Naive thymus-derived CD4-positive, alpha-beta T cell (primary cell): ENCODE results near the gene TMEM178B. TPM values are rescaled to one million over a fixed set of nuclear protein-coding genes. Genes with fewer than 3 reads are reported as not detected.

ENCODE experiments used
- ATAC-seq: fragments of 150-1000 bp; cut with Tn5 transposase; 2 replicates; pipeline ENCODE4 v1.10.0; 2021; ENCODE audit warnings: mild to moderate bottlenecking, moderate library complexity
- CTCF ChIA-PET: fragments of 350-600 bp; sonication (Branson Sonifier 250); formaldehyde crosslinking; loops from one replicate; lab custom pipeline; 2021; ENCODE audit warnings: antibody characterized with exemption; lab: Charles Lee
- POLR2A ChIA-PET: fragments of 350-600 bp; sonication (Branson Sonifier 250); formaldehyde crosslinking; loops from one replicate; lab custom pipeline; 2021; ENCODE audit warnings: antibody characterized with exemption, inconsistent platforms; lab: Charles Lee
- DNase-seq, 9 donors: peaks; one replicate each; pipeline versions ENCODE4 v3.0.0 to v3.0.0-alpha.2; 2020 to 2022; ENCODE audit warnings: mixed read lengths in 1 of 9
- H3K27ac ChIP-seq: one replicate; pipeline ENCODE4 v1.7.0; 2013; ENCODE audit warnings: mild to moderate bottlenecking, low read depth, low read length, moderate library complexity
- H3K27me3 ChIP-seq, 2 donors: one replicate each; pipeline ENCODE4 v1.7.0; 2013; ENCODE audit warnings: low read length in 2 of 2, mild to moderate bottlenecking in 2 of 2, moderate library complexity in 2 of 2; ENCODE audit not compliant: control insufficient read depth in 2 of 2, insufficient read depth in 2 of 2
- H3K36me3 ChIP-seq, 3 experiments: 1 replicate in 2 of 3; 2 replicates in 1 of 3; pipeline ENCODE4 v1.7.0; 2013; ENCODE audit warnings: low read length in 3 of 3, mild to moderate bottlenecking in 3 of 3, moderate library complexity in 1 of 3; ENCODE audit not compliant: insufficient read depth in 3 of 3, control insufficient read depth in 2 of 3
- H3K4me1 ChIP-seq, 2 donors: one replicate each; pipeline ENCODE4 v1.7.0; 2013; ENCODE audit warnings: low read length in 2 of 2, mild to moderate bottlenecking in 2 of 2, moderate library complexity in 1 of 2; ENCODE audit not compliant: control insufficient read depth in 2 of 2, insufficient read depth in 2 of 2
- H3K4me3 ChIP-seq: 2 replicates; pipeline ENCODE4 v1.7.0; 2013; ENCODE audit warnings: mild to moderate bottlenecking, low read length
- H3K9me3 ChIP-seq, 3 experiments: 1 replicate in 2 of 3; 2 replicates in 1 of 3; pipeline ENCODE4 v1.7.0; 2013; ENCODE audit warnings: low read length in 3 of 3; ENCODE audit not compliant: control insufficient read depth in 2 of 3
- H3K27ac Mint-ChIP-seq, 9 donors: one replicate each; pipeline ENCODE4 v1.8.0; 2020 to 2022; ENCODE audit warnings: mixed read lengths in 9 of 9, mild to moderate bottlenecking in 8 of 9, moderate library complexity in 5 of 9, inconsistent platforms in 2 of 9
- H3K27me3 Mint-ChIP-seq, 5 donors: one replicate each; pipeline ENCODE4 v1.8.0; 2021 to 2022; ENCODE audit warnings: mixed read lengths in 5 of 5, mild to moderate bottlenecking in 1 of 5
- H3K36me3 Mint-ChIP-seq, 5 donors: one replicate each; pipeline ENCODE4 v1.8.0; 2020 to 2022; ENCODE audit warnings: mixed read lengths in 5 of 5, mild to moderate bottlenecking in 3 of 5, inconsistent platforms in 1 of 5
- H3K4me1 Mint-ChIP-seq, 7 donors: one replicate each; pipeline ENCODE4 v1.8.0; 2020 to 2022; ENCODE audit warnings: mixed read lengths in 7 of 7, mild to moderate bottlenecking in 3 of 7, inconsistent platforms in 1 of 7
- H3K4me3 Mint-ChIP-seq, 10 donors: one replicate each; pipeline ENCODE4 v1.8.0; 2020 to 2022; ENCODE audit warnings: mild to moderate bottlenecking in 10 of 10, mixed read lengths in 10 of 10, moderate library complexity in 6 of 10, inconsistent platforms in 2 of 10
- H3K9me3 Mint-ChIP-seq, 11 donors: one replicate each; pipeline ENCODE4 v1.8.0; 2020 to 2022; ENCODE audit warnings: mixed read lengths in 11 of 11, mild to moderate bottlenecking in 4 of 11, inconsistent platforms in 1 of 11, moderate library complexity in 1 of 11
- intact Hi-C, 2 donors: fragments of 100-400 bp; cut with micrococcal nuclease; formaldehyde crosslinking; loops; one replicate each; pipeline ENCODE4 v1.15.1; 2023
- polyA plus RNA-seq, 2 donors: library from polyadenylated mRNA; unstranded; fragments of 300-500 nt; fragmentation: Illumina TruSeq; gene quantifications; one replicate each; pipeline ENCODE4 v1.2.3, GENCODE V29; 2021
- total RNA-seq, 6 experiments: library from RNA in 5 of 6; stranded (reverse) in 5 of 6; gene quantifications; 1 replicate in 5 of 6; 2 replicates in 1 of 6; pipeline ENCODE4 v1.2.3 and lab custom pipeline; 2021 to 2026

TMEM178B gene
- total and polyA plus RNA-seq, 7 experiments from 2014 or later = 0.05 to 3.0 (median 0.10) TPM; not detected in 4

- Histone ChIP-seq H3K27me3 (no peaks in the 10 kb centered on the region), H3K9me3 (no peaks in the 10 kb centered on the region), H3K27ac (no peak overlapping the region), H3K36me3 (no peaks in the 10 kb centered on the region), H3K4me3 (no peak overlapping the region), H3K4me1 (no peaks in the 10 kb centered on the region)
- H3K27ac Mint-ChIP-seq = no peak overlapping the region
- POLR2A ChIA-PET = no interaction called here
- CTCF ChIA-PET = interaction anchor here (0.8 kb wide), 1 partner anchor 29 kb away, joined by 4 read pairs; no protein-coding TSS in a partner anchor
- DNase-seq (no peak), ATAC-seq (no peak)
- peaks cover 0 to 20% (median 6%) of the 10 kb centered on the region in 11 donors for H3K9me3 Mint-ChIP-seq
- H3K4me3 Mint-ChIP-seq = no peak overlapping the region
- H3K36me3 Mint-ChIP-seq = no peaks in the 10 kb centered on the region
- H3K4me1 Mint-ChIP-seq = no peaks in the 10 kb centered on the region
- H3K27me3 Mint-ChIP-seq = peaks cover 21 to 56% (median 25%) of the 10 kb centered on the region in 5 donors
- intact Hi-C loops = no loop called here
These were observed 356.7 kb downstream of the TMEM178B start for GRCh38 chr7:141430455-141431139.

- Histone ChIP-seq H3K36me3 (no peaks in the 10 kb centered on the region), H3K4me3 (no peak overlapping the region), H3K27ac (no peak overlapping the region), H3K9me3 (no peaks in the 10 kb centered on the region), H3K27me3 (no peaks in the 10 kb centered on the region), H3K4me1 (no peaks in the 10 kb centered on the region)
- ChIA-PET CTCF (no interaction called here), POLR2A (no interaction called here)
- H3K4me1 Mint-ChIP-seq = no peaks in the 10 kb centered on the region
- no peaks in the 10 kb centered on the region for H3K36me3 Mint-ChIP-seq
- ATAC-seq = no peak
- intact Hi-C loops = no loop called here
- no peak overlapping the region for H3K27ac Mint-ChIP-seq
- no peak overlapping the region for H3K4me3 Mint-ChIP-seq
- H3K9me3 Mint-ChIP-seq = peaks cover 0 to 15% (median 5%) of the 10 kb centered on the region in 11 donors
- peaks cover 21 to 56% (median 24%) of the 10 kb centered on the region in 5 donors for H3K27me3 Mint-ChIP-seq
- DNase-seq = no peak
These were observed 357.2 kb downstream of the TMEM178B start for GRCh38 chr7:141431140-141431479.

- Mint-ChIP-seq H3K36me3 (no peaks in the 10 kb centered on the region), H3K4me3 (no peak overlapping the region), H3K9me3 (peaks cover 0 to 10% (median 4%) of the 10 kb centered on the region in 11 donors), H3K27ac (no peak overlapping the region), H3K4me1 (peaks cover 0 to 2% (median 0%) of the 10 kb centered on the region in 7 donors), H3K27me3 (peaks cover 20 to 54% (median 26%) of the 10 kb centered on the region in 5 donors)
- ATAC-seq (no peak), DNase-seq (no peak)
- ChIA-PET POLR2A (no interaction called here), CTCF (interaction anchor here (0.6 kb wide), 1 partner anchor 35 kb away, joined by 3 read pairs; no protein-coding TSS in a partner anchor)
- no peaks in the 10 kb centered on the region for H3K4me1 ChIP-seq
- intact Hi-C loops = no loop called here
- no peaks in the 10 kb centered on the region for H3K9me3 ChIP-seq
- H3K4me3 ChIP-seq = no peak overlapping the region
- H3K27me3 ChIP-seq = no peaks in the 10 kb centered on the region
- no peak overlapping the region for H3K27ac ChIP-seq
- H3K36me3 ChIP-seq = no peaks in the 10 kb centered on the region
These were observed 357.8 kb downstream of the TMEM178B start for GRCh38 chr7:141431711-141432110.

GRCh38 chr7:141433698-141434097 lies 359.8 kb downstream of the TMEM178B start:
- no peaks in the 10 kb centered on the region for H3K4me1 ChIP-seq
- H3K36me3 Mint-ChIP-seq = no peaks in the 10 kb centered on the region
- DNase-seq (no peak), ATAC-seq (no peak)
- no peaks in the 10 kb centered on the region for H3K9me3 ChIP-seq
- intact Hi-C loops = no loop called here
- CTCF ChIA-PET = no interaction called here
- no peak overlapping the region for H3K4me3 ChIP-seq
- H3K36me3 ChIP-seq = no peaks in the 10 kb centered on the region
- H3K4me3 Mint-ChIP-seq = no peak overlapping the region
- H3K27me3 Mint-ChIP-seq = peaks cover 20 to 40% (median 28%) of the 10 kb centered on the region in 5 donors
- H3K9me3 Mint-ChIP-seq = peaks cover 0 to 2% (median 0%) of the 10 kb centered on the region in 11 donors
- no peak overlapping the region for H3K27ac Mint-ChIP-seq
- no peak overlapping the region for H3K27ac ChIP-seq
- H3K27me3 ChIP-seq = no peaks in the 10 kb centered on the region
- POLR2A ChIA-PET = no interaction called here
- peaks cover 0 to 2% (median 0%) of the 10 kb centered on the region in 7 donors for H3K4me1 Mint-ChIP-seq

GRCh38 chr7:141436139-141436538 lies 362.3 kb downstream of the TMEM178B start:
- ChIA-PET CTCF (no interaction called here), POLR2A (no interaction called here)
- Histone ChIP-seq H3K27ac (no peak overlapping the region), H3K27me3 (no peaks in the 10 kb centered on the region), H3K9me3 (no peaks in the 10 kb centered on the region), H3K4me1 (no peaks in the 10 kb centered on the region), H3K36me3 (no peaks in the 10 kb centered on the region), H3K4me3 (no peak overlapping the region)
- intact Hi-C loops = no loop called here
- no peak overlapping the region for H3K4me3 Mint-ChIP-seq
- H3K27me3 Mint-ChIP-seq = peaks cover 14 to 27% (median 22%) of the 10 kb centered on the region in 5 donors
- ATAC-seq (no peak), DNase-seq (no peak)
- H3K27ac Mint-ChIP-seq = no peak overlapping the region
- H3K9me3 Mint-ChIP-seq = peaks cover 0 to 2% (median 0%) of the 10 kb centered on the region in 11 donors
- H3K36me3 Mint-ChIP-seq = no peaks in the 10 kb centered on the region
- peaks cover 0 to 2% (median 0%) of the 10 kb centered on the region in 7 donors for H3K4me1 Mint-ChIP-seq

GRCh38 chr7:141436575-141437075 lies 362.8 kb downstream of the TMEM178B start:
- no peak overlapping the region for H3K27ac Mint-ChIP-seq
- CTCF ChIA-PET = no interaction called here

More at GRCh38 chr7:141436575-141437075, 362.8 kb downstream of the TMEM178B start:
- Histone ChIP-seq H3K27ac (no peak overlapping the region), H3K36me3 (no peaks in the 10 kb centered on the region), H3K9me3 (no peaks in the 10 kb centered on the region), H3K4me3 (no peak overlapping the region), H3K27me3 (no peaks in the 10 kb centered on the region), H3K4me1 (no peaks in the 10 kb centered on the region)
- Mint-ChIP-seq H3K27me3 (peaks cover 11 to 26% (median 21%) of the 10 kb centered on the region in 5 donors), H3K9me3 (peaks cover 0 to 2% (median 0%) of the 10 kb centered on the region in 11 donors), H3K4me3 (no peak overlapping the region), H3K4me1 (peaks cover 0 to 2% (median 0%) of the 10 kb centered on the region in 7 donors), H3K36me3 (no peaks in the 10 kb centered on the region)
- intact Hi-C loops = no loop called here
- DNase-seq (no peak), ATAC-seq (no peak)
- POLR2A ChIA-PET = no interaction called here
